Tibial nerve (tissue), 4 donors: Measurements from ENCODE around the gene INPP5B. TPM values are rescaled to one million over a fixed set of nuclear protein-coding genes. Genes with fewer than 3 reads are reported as not detected.

ENCODE experiments used
- DNase-seq, 2 donors: peaks; one replicate each; pipeline ENCODE4 v3.0.0-alpha.2; 2019; ENCODE audit warnings: low spot score in 2 of 2
- H3K27ac ChIP-seq, 4 donors: fragments of 200-600 bp; sonication (generic) in 3 of 4; one replicate each; pipeline ENCODE4 v1.5.1; 2017 to 2019; ENCODE audit warnings: mild to moderate bottlenecking in 1 of 4
- H3K27me3 ChIP-seq, 2 donors: fragments of 200-600 bp; sonication (generic) in 1 of 2; one replicate each; pipeline versions ENCODE4 v1.5.1 to v1.6.0; 2017 to 2019
- H3K36me3 ChIP-seq, 3 donors: fragments of 200-600 bp; sonication (generic); one replicate each; pipeline ENCODE4 v1.5.1; 2018 to 2019
- H3K4me1 ChIP-seq, 4 donors: fragments of 200-600 bp; sonication (generic) in 3 of 4; one replicate each; pipeline ENCODE4 v1.5.1; 2017 to 2019
- H3K4me3 ChIP-seq, 4 donors: fragments of 200-600 bp; sonication (generic) in 3 of 4; one replicate each; pipeline ENCODE4 v1.5.1; 2017 to 2019; ENCODE audit warnings: mild to moderate bottlenecking in 1 of 4, moderate library complexity in 1 of 4
- H3K9me3 ChIP-seq, 4 donors: fragments of 200-600 bp; sonication (generic) in 3 of 4; one replicate each; pipeline ENCODE4 v1.5.1; 2017 to 2019
- CTCF ChIP-seq, 5 experiments: fragments of 200-600 bp in 3 of 5; fragments of 450-650 bp in 2 of 5; sonication (generic) in 3 of 5; IDR thresholded peaks; one replicate each; pipeline ENCODE4 v1.5.1; 2016 to 2019; ENCODE audit warnings: antibody characterized with exemption in 5 of 5, mild to moderate bottlenecking in 3 of 5, moderate library complexity in 2 of 5
- EP300 ChIP-seq, 2 donors: sonication (generic); formaldehyde crosslinking; IDR thresholded peaks; one replicate each; pipeline ENCODE4 v1.6.1; 2017; ENCODE audit warnings: antibody characterized with exemption in 2 of 2, mild to moderate bottlenecking in 1 of 2
- POLR2A ChIP-seq, 2 donors: fragments of 450-650 bp; IDR thresholded peaks; one replicate each; pipeline ENCODE4 v1.6.1; 2017; ENCODE audit warnings: antibody characterized with exemption in 2 of 2, mild to moderate bottlenecking in 2 of 2, moderate library complexity in 2 of 2
- WGBS, 2 donors: methylation state at CpG; one replicate each; pipeline ENCODE4 v1.1.5; 2018; 5-methylcytosine and 5-hydroxymethylcytosine counted together
- total RNA-seq, 4 donors: library from RNA; depleted of rRNA; stranded (reverse); fragments of >200 nt; gene quantifications; one replicate each; pipeline ENCODE4 v1.1.0, GENCODE V29; 2016

INPP5B gene
- total RNA-seq, 4 donors from 2014 or later, result 39.1 to 52.5 (median 49.0) TPM

GRCh38 chr1:37883671-37884070 is 63.2 kb downstream of the INPP5B start:
- 84 to 85% methylated on average over 5 of the region's 5 CpGs for WGBS, 2 donors
- H3K4me3 ChIP-seq, result no peak overlapping the region
- TF ChIP-seq EP300 (IDR thresholded peaks at IDR 0.05), result no peak
- TF ChIP-seq CTCF (IDR thresholded peaks at IDR 0.05), result no peak
- TF ChIP-seq POLR2A (IDR thresholded peaks at IDR 0.05), result no peak
- H3K27me3 ChIP-seq, result no peaks in the 10 kb centered on the region
- no peak overlapping the region for H3K27ac ChIP-seq
- H3K9me3 ChIP-seq, result no peaks in the 10 kb centered on the region
- H3K4me1 ChIP-seq, result no peaks in the 10 kb centered on the region
- H3K36me3 ChIP-seq, result peaks cover under 1 to 100% (median 30%) of the 10 kb centered on the region in 3 donors
- DNase-seq, result no peak

DNA sequence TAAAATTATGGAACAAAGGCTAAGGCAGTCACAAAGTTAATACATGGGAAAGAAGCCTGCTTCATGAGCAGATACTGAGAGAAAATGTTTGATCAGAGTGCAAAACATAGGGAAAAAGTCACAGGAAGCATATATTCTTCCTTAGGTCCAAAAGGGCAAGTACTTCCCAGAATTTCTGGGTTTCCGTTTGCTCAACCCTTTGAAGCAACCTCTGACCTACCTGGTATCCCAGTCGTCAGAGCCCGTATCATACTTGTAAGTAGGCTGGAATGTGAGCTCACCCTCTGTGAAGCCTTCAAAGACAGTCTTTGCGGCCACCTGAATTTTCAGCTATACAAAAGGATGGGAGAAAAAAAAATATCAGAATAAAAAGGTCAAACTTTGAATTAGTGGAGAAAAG is 67.0 kb downstream of the INPP5B start:
- TF ChIP-seq EP300 (IDR thresholded peaks at IDR 0.05) (no peak), CTCF (IDR thresholded peaks at IDR 0.05) (no peak), POLR2A (IDR thresholded peaks at IDR 0.05) (no peak)
- Histone ChIP-seq H3K9me3 (no peaks in the 10 kb centered on the region), H3K27me3 (no peaks in the 10 kb centered on the region), H3K4me1 (no peaks in the 10 kb centered on the region), H3K36me3 (peaks cover 6 to 99% (median 35%) of the 10 kb centered on the region in 3 donors), H3K27ac (no peak overlapping the region), H3K4me3 (no peak overlapping the region)
- 79 to 86% methylated on average over 4 of the region's 4 CpGs for WGBS, 2 donors
- no peak for DNase-seq

DNA sequence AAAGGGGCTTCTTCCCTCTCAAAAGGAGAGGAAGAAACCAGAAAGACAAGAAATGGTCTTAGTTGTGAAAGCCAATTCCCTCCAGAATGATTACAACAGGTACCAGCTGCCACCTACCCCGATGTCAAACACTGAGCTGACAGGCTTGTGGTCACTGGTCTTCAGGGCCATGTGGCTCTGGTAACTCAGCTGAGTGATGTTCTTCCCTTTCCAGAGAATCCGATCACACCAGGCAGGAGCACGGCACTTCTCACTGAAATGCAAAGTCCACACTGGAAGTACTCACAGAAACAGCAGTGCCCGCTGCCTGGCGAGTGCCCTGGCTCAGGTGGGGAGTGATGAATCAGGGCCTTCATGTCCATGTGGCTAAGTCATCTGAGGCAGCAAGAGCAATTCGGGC is 68.8 kb downstream of the INPP5B start:
- H3K4me1 ChIP-seq, result no peaks in the 10 kb centered on the region
- peaks cover 6 to 99% (median 48%) of the 10 kb centered on the region in 3 donors for H3K36me3 ChIP-seq
- no peak overlapping the region for H3K4me3 ChIP-seq
- no peak for DNase-seq
- no peak overlapping the region for H3K27ac ChIP-seq
- no peaks in the 10 kb centered on the region for H3K9me3 ChIP-seq
- H3K27me3 ChIP-seq, result no peaks in the 10 kb centered on the region
- WGBS, 2 donors, result 90 to 91% methylated on average over 6 of the region's 6 CpGs
- TF ChIP-seq CTCF (IDR thresholded peaks at IDR 0.05) (no peak), EP300 (IDR thresholded peaks at IDR 0.05) (no peak), POLR2A (IDR thresholded peaks at IDR 0.05) (no peak)

DNA sequence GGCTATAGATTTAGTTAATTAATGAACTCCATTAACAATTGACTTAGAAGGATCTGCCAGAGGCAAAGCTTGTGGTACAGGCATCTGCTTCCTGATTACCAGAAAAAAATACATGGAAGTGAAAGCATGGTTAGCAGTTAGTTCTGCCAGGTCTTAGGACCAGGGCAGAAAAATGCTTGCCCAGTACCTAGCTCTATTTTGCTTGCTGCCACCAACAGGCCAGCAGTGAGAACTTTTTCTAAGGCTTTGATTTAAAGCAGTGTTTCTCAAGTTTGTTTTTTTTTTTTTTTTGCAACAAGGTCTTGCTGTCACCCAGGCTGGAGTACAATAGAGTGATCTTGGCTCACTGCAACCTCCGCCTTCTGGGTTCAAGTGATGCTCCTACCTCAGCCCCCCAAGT is 71.0 kb downstream of the INPP5B start:
- H3K36me3 ChIP-seq, result peaks cover 6 to 97% (median 51%) of the 10 kb centered on the region in 3 donors
- WGBS, 2 donors, result 94 to 100% methylated on average over 1 of the region's 1 CpG
- no peaks in the 10 kb centered on the region for H3K27me3 ChIP-seq
- H3K27ac ChIP-seq, result no peak overlapping the region
- H3K9me3 ChIP-seq, result no peaks in the 10 kb centered on the region
- no peak for DNase-seq
- H3K4me3 ChIP-seq, result no peak overlapping the region
- TF ChIP-seq EP300 (IDR thresholded peaks at IDR 0.05) (no peak), POLR2A (IDR thresholded peaks at IDR 0.05) (no peak), CTCF (IDR thresholded peaks at IDR 0.05) (no peak)
- H3K4me1 ChIP-seq, result no peaks in the 10 kb centered on the region

DNA sequence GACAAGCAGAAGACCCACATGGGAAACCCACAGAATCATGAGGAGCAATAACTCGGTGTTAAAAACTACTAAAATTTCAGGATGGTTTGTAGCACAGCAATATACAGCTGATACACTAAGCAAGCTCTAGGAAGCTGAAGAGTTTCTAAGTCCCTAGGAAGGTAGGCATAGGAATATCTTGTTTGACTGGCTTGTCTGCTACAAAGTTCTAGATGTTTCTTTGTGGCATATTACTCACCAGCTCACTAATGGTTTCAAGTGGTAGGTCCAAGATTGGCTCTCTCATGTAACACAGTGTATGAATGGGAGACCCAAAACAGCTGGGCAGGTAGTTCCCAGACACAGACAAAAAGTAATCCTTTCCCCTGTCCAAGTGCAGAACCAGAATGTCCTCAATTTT is 74.2 kb downstream of the INPP5B start:
- no peak for DNase-seq
- no peaks in the 10 kb centered on the region for H3K4me1 ChIP-seq
- H3K27ac ChIP-seq, result no peak overlapping the region
- 89 to 96% methylated on average over 1 of the region's 1 CpG for WGBS, 2 donors
- H3K9me3 ChIP-seq, result no peaks in the 10 kb centered on the region
- H3K36me3 ChIP-seq, result peaks cover 2 to 97% (median 48%) of the 10 kb centered on the region in 3 donors
- TF ChIP-seq POLR2A (IDR thresholded peaks at IDR 0.05), result no peak
- no peak for TF ChIP-seq EP300 (IDR thresholded peaks at IDR 0.05)
- no peak for TF ChIP-seq CTCF (IDR thresholded peaks at IDR 0.05)
- no peak overlapping the region for H3K4me3 ChIP-seq
- H3K27me3 ChIP-seq, result no peaks in the 10 kb centered on the region
